ENCODE results near the gene SHMT2.

DNA sequence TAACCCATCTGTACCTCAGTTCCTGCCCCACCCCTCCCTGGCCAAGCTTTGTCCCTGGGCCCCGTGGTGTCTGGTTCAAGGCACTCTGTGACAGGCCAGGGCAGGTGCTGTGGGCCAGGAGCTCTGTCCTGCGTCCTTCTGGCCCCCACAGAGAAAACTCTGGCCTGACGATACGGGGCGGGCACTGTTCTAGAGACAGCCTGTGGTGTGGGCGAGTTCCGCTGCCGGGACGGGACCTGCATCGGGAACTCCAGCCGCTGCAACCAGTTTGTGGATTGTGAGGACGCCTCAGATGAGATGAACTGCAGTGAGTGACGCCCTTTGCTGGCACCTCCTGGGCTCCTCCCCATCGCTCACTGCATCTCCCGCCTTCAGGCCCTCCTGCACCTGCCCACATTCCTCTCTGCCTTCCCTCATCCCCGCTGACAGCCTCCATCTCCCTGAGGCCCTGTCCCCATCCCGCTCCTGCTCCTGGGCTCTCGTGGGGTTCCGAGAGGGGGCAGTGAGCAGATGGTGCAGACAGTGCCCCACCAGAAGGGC lies 35.7 kb upstream of the SHMT2 start:
- TF ChIP-seq, protein P1, sequence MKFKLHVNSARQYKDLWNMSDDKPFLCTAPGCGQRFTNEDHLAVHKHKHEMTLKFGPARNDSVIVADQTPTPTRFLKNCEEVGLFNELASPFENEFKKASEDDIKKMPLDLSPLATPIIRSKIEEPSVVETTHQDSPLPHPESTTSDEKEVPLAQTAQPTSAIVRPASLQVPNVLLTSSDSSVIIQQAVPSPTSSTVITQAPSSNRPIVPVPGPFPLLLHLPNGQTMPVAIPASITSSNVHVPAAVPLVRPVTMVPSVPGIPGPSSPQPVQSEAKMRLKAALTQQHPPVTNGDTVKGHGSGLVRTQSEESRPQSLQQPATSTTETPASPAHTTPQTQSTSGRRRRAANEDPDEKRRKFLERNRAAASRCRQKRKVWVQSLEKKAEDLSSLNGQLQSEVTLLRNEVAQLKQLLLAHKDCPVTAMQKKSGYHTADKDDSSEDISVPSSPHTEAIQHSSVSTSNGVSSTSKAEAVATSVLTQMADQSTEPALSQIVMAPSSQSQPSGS (CRISPR knock-in tag; IDR thresholded peaks at IDR 0.05; ENCODE audit: borderline replicate concordance, low read depth) = no peak
- no peak for TF ChIP-seq TCF7 (CRISPR knock-in tag; IDR thresholded peaks at IDR 0.05; ENCODE audit: low read depth)
- TF ChIP-seq, protein P2, sequence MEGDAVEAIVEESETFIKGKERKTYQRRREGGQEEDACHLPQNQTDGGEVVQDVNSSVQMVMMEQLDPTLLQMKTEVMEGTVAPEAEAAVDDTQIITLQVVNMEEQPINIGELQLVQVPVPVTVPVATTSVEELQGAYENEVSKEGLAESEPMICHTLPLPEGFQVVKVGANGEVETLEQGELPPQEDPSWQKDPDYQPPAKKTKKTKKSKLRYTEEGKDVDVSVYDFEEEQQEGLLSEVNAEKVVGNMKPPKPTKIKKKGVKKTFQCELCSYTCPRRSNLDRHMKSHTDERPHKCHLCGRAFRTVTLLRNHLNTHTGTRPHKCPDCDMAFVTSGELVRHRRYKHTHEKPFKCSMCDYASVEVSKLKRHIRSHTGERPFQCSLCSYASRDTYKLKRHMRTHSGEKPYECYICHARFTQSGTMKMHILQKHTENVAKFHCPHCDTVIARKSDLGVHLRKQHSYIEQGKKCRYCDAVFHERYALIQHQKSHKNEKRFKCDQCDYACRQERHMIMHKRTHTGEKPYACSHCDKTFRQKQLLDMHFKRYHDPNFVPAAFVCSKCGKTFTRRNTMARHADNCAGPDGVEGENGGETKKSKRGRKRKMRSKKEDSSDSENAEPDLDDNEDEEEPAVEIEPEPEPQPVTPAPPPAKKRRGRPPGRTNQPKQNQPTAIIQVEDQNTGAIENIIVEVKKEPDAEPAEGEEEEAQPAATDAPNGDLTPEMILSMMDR (IDR thresholded peaks at IDR 0.05) = no peak
- TF ChIP-seq, protein P3, sequence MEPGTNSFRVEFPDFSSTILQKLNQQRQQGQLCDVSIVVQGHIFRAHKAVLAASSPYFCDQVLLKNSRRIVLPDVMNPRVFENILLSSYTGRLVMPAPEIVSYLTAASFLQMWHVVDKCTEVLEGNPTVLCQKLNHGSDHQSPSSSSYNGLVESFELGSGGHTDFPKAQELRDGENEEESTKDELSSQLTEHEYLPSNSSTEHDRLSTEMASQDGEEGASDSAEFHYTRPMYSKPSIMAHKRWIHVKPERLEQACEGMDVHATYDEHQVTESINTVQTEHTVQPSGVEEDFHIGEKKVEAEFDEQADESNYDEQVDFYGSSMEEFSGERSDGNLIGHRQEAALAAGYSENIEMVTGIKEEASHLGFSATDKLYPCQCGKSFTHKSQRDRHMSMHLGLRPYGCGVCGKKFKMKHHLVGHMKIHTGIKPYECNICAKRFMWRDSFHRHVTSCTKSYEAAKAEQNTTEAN (CRISPR knock-in tag; IDR thresholded peaks at IDR 0.05) = no peak
- TF ChIP-seq, protein P4, sequence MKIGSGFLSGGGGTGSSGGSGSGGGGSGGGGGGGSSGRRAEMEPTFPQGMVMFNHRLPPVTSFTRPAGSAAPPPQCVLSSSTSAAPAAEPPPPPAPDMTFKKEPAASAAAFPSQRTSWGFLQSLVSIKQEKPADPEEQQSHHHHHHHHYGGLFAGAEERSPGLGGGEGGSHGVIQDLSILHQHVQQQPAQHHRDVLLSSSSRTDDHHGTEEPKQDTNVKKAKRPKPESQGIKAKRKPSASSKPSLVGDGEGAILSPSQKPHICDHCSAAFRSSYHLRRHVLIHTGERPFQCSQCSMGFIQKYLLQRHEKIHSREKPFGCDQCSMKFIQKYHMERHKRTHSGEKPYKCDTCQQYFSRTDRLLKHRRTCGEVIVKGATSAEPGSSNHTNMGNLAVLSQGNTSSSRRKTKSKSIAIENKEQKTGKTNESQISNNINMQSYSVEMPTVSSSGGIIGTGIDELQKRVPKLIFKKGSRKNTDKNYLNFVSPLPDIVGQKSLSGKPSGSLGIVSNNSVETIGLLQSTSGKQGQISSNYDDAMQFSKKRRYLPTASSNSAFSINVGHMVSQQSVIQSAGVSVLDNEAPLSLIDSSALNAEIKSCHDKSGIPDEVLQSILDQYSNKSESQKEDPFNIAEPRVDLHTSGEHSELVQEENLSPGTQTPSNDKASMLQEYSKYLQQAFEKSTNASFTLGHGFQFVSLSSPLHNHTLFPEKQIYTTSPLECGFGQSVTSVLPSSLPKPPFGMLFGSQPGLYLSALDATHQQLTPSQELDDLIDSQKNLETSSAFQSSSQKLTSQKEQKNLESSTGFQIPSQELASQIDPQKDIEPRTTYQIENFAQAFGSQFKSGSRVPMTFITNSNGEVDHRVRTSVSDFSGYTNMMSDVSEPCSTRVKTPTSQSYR (CRISPR knock-in tag; IDR thresholded peaks at IDR 0.05) = no peak
- no peak for TF ChIP-seq FOXP1 (CRISPR knock-in tag; IDR thresholded peaks at IDR 0.05; ENCODE audit: borderline replicate concordance)
- TF ChIP-seq, protein P5, sequence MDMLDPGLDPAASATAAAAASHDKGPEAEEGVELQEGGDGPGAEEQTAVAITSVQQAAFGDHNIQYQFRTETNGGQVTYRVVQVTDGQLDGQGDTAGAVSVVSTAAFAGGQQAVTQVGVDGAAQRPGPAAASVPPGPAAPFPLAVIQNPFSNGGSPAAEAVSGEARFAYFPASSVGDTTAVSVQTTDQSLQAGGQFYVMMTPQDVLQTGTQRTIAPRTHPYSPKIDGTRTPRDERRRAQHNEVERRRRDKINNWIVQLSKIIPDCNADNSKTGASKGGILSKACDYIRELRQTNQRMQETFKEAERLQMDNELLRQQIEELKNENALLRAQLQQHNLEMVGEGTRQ (CRISPR knock-in tag; IDR thresholded peaks at IDR 0.05) = no peak
- TF ChIP-seq ZNF263 (CRISPR knock-in tag; IDR thresholded peaks at IDR 0.05; ENCODE audit: low read depth) = no peak
- TF ChIP-seq, protein P6, sequence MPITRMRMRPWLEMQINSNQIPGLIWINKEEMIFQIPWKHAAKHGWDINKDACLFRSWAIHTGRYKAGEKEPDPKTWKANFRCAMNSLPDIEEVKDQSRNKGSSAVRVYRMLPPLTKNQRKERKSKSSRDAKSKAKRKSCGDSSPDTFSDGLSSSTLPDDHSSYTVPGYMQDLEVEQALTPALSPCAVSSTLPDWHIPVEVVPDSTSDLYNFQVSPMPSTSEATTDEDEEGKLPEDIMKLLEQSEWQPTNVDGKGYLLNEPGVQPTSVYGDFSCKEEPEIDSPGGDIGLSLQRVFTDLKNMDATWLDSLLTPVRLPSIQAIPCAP (CRISPR knock-in tag; IDR thresholded peaks at IDR 0.05) = no peak
- TF ChIP-seq, protein P7, sequence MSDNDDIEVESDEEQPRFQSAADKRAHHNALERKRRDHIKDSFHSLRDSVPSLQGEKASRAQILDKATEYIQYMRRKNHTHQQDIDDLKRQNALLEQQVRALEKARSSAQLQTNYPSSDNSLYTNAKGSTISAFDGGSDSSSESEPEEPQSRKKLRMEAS (CRISPR knock-in tag; IDR thresholded peaks at IDR 0.05) = no peak
- no peak for TF ChIP-seq JUN (CRISPR knock-in tag; IDR thresholded peaks at IDR 0.05)
- no peak for TF ChIP-seq ESRRA (CRISPR knock-in tag; IDR thresholded peaks at IDR 0.05; ENCODE audit: borderline replicate concordance)
